SK-N-SH (cell line): ENCODE data around the gene BPIFA2. TPM values are rescaled to one million over a fixed set of nuclear protein-coding genes. Genes with fewer than 3 reads are reported as not detected.

Experiments
- CTCF ChIA-PET: fragments of 300-600, 350-600 bp; formaldehyde crosslinking; extraction: SDS; loops from one replicate; lab custom pipeline; 2021; lab: Yijun Ruan, JAX
- POLR2A ChIA-PET: fragments of 350-600 bp; sonication (Branson Sonifier 250); formaldehyde crosslinking; extraction: SDS; loops from one replicate; lab custom pipeline; 2020; ENCODE audit warnings: antibody characterized with exemption, inconsistent platforms; lab: Yijun Ruan, JAX
- DNase-seq: peaks from one replicate; pipeline ENCODE4 v3.0.0; 2012
- H2AFZ ChIP-seq: fragments of 200-600 bp; sonication (generic); 2 replicates; pipeline ENCODE4 v1.8.1; 2016; ENCODE audit warnings: antibody characterized with exemption, mild to moderate bottlenecking, low read depth
- H3F3A ChIP-seq: fragments of 200-600 bp; sonication (generic); replicated peaks from 2 replicates; pipeline ENCODE3; 2016; ENCODE audit warnings: antibody characterized with exemption, mild to moderate bottlenecking; ENCODE audit not compliant: insufficient read depth
- H3K27ac ChIP-seq, 2 experiments: fragments of 200-500 bp in 1 of 2; fragments of 200-600 bp in 1 of 2; sonication (Bioruptor generic) in 1 of 2; sonication (generic), shearing (Covaris generic) in 1 of 2; 2 replicates each; pipeline versions ENCODE4 v1.5.1 to v1.6.1; 2014 to 2016; ENCODE audit warnings: low read depth in 2 of 2, inconsistent platforms in 1 of 2, low read length in 1 of 2, mild to moderate bottlenecking in 1 of 2, mixed read lengths in 1 of 2
- H3K27me3 ChIP-seq: fragments of 200-600 bp; sonication (generic), shearing (Covaris generic); 2 replicates; pipeline ENCODE4 v1.6.1; 2016; ENCODE audit warnings: mixed run types; ENCODE audit not compliant: insufficient read depth
- H3K36me3 ChIP-seq, 2 experiments: fragments of 200-500 bp in 1 of 2; fragments of 200-600 bp in 1 of 2; sonication (Bioruptor generic) in 1 of 2; sonication (generic) in 1 of 2; replicated peaks in 1 of 2; 2 replicates each; pipeline versions ENCODE3 to v1.5.1; 2014 to 2016; ENCODE audit warnings: low read length in 1 of 2, mild to moderate bottlenecking in 1 of 2; ENCODE audit not compliant: insufficient read depth in 2 of 2, control insufficient read depth in 1 of 2
- H3K4me1 ChIP-seq, 2 experiments: fragments of 200-500 bp in 1 of 2; fragments of 200-600 bp in 1 of 2; sonication (Bioruptor generic) in 1 of 2; sonication (generic), shearing (Covaris generic) in 1 of 2; 2 replicates each; pipeline versions ENCODE4 v1.5.1 to v1.6.1; 2014 to 2016; ENCODE audit warnings: low read depth in 1 of 2, low read length in 1 of 2, mixed run types in 1 of 2; ENCODE audit not compliant: insufficient read depth in 2 of 2, control insufficient read depth in 1 of 2
- H3K4me2 ChIP-seq: fragments of 200-600 bp; sonication (generic), shearing (Covaris generic); 2 replicates; pipeline ENCODE4 v1.6.1; 2017; ENCODE audit warnings: mixed run types
- H3K4me3 ChIP-seq, 2 experiments: fragments of 200-500 bp in 1 of 2; fragments of 200-600 bp in 1 of 2; sonication (Bioruptor generic) in 1 of 2; sonication (generic), shearing (Covaris generic) in 1 of 2; 2 replicates each; pipeline versions ENCODE4 v1.5.1 to v1.8.1; 2014 to 2016; ENCODE audit warnings: low read depth in 2 of 2, inconsistent platforms in 1 of 2, low read length in 1 of 2, mild to moderate bottlenecking in 1 of 2, mixed read lengths in 1 of 2, moderate library complexity in 1 of 2
- H3K79me2 ChIP-seq: fragments of 200-600 bp; sonication (generic); 2 replicates; pipeline ENCODE4 v1.8.1; 2017; ENCODE audit warnings: mild to moderate bottlenecking; ENCODE audit not compliant: insufficient read depth
- H3K9ac ChIP-seq: fragments of 200-600 bp; sonication (generic); 2 replicates; pipeline ENCODE4 v1.6.1; 2017; ENCODE audit warnings: mixed run types
- H3K9me2 ChIP-seq: fragments of 200-600 bp; sonication (generic); 2 replicates; pipeline ENCODE4 v1.6.1; 2017; ENCODE audit warnings: mixed run types
- H3K9me3 ChIP-seq: fragments of 200-600 bp; sonication (generic); 2 replicates; pipeline ENCODE4 v1.6.1; 2017; ENCODE audit warnings: mixed run types, mild to moderate bottlenecking, moderate library complexity
- H4K20me1 ChIP-seq: fragments of 200-600 bp; sonication (generic); 2 replicates; pipeline ENCODE4 v1.6.1; 2017; ENCODE audit warnings: mild to moderate bottlenecking, mixed run types; ENCODE audit not compliant: insufficient read depth
- CHD2 ChIP-seq: fragments of 150-350 bp; IDR thresholded peaks from 2 replicates; pipeline ENCODE4 v1.6.1; 2018; ENCODE audit warnings: low read length; ENCODE audit not compliant: partially characterized antibody
- EZH2phosphoT487 ChIP-seq: fragments of 200-600 bp; sonication (generic); IDR thresholded peaks from 2 replicates; pipeline ENCODE4 v1.6.1; 2017; ENCODE audit warnings: low read depth, mixed run types, mild to moderate bottlenecking, antibody characterized with exemption, moderate library complexity, borderline replicate concordance
- FOXJ3 ChIP-seq: sonication (generic); formaldehyde crosslinking; IDR thresholded peaks from 2 replicates; pipeline ENCODE4 v1.5.1; 2020; ENCODE audit warnings: mild to moderate bottlenecking, missing genetic modification reagents
- MXI1 ChIP-seq: IDR thresholded peaks from 2 replicates; pipeline ENCODE4 v1.6.1; 2012; ENCODE audit warnings: mild to moderate bottlenecking, low read depth, low read length, improper control_type of control experiment
- RXRA ChIP-seq: IDR thresholded peaks from 2 replicates; pipeline ENCODE4 v1.4.0; 2012; ENCODE audit warnings: low read depth, mild to moderate bottlenecking, borderline replicate concordance
- SIN3A ChIP-seq: IDR thresholded peaks from 2 replicates; pipeline ENCODE4 v1.6.1; 2012; ENCODE audit warnings: low read depth, mild to moderate bottlenecking, low read length, moderate library complexity, borderline replicate concordance
- TAF1 ChIP-seq: IDR thresholded peaks from 2 replicates; pipeline ENCODE4 v1.6.1; 2012; ENCODE audit warnings: low read depth, mild to moderate bottlenecking, low read length, moderate library complexity, borderline replicate concordance
- WGBS: methylation state at CpG from one replicate; pipeline ENCODE4 v1.1.6; 2017; ENCODE audit warnings: low lambda C conversion rate; 5-methylcytosine and 5-hydroxymethylcytosine counted together
- polyA plus RNA-seq, 3 experiments: library from polyadenylated mRNA; depleted of rRNA; stranded (reverse); fragments of >200 nt; gene quantifications; 2 replicates each; pipeline ENCODE4 v1.2.3, GENCODE V29; 2012
- TF ChIP-seq, protein P1 (sequence below): IDR thresholded peaks from 2 replicates; pipeline ENCODE4 v1.6.1; 2012; ENCODE audit warnings: mild to moderate bottlenecking, low read depth, low read length, moderate library complexity

The BPIFA2 gene
- polyA plus RNA-seq, 1 of the 3 experiments (the other 2 are of a cell fraction) = not detected

DNA sequence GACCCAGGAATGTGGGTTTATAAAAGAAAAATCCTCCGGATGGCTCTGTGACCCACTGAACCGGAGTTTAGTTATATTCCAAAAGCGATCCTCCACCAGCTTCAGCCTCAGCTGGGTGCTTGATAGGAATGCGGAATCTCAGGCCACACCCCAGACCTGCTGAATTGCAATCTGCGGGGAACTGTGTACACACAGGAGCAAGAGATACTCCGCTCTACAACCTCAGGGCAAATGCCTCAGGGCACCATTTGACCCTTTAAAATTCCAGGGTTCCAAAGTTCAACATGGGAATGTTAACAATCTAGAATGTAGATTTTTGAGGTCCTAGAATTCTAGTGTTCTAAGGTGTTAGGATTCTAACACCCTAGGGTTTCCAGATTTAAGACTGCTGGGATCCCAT lies 10.8 kb downstream of the BPIFA2 start (continued):
- TF ChIP-seq, protein P1, sequence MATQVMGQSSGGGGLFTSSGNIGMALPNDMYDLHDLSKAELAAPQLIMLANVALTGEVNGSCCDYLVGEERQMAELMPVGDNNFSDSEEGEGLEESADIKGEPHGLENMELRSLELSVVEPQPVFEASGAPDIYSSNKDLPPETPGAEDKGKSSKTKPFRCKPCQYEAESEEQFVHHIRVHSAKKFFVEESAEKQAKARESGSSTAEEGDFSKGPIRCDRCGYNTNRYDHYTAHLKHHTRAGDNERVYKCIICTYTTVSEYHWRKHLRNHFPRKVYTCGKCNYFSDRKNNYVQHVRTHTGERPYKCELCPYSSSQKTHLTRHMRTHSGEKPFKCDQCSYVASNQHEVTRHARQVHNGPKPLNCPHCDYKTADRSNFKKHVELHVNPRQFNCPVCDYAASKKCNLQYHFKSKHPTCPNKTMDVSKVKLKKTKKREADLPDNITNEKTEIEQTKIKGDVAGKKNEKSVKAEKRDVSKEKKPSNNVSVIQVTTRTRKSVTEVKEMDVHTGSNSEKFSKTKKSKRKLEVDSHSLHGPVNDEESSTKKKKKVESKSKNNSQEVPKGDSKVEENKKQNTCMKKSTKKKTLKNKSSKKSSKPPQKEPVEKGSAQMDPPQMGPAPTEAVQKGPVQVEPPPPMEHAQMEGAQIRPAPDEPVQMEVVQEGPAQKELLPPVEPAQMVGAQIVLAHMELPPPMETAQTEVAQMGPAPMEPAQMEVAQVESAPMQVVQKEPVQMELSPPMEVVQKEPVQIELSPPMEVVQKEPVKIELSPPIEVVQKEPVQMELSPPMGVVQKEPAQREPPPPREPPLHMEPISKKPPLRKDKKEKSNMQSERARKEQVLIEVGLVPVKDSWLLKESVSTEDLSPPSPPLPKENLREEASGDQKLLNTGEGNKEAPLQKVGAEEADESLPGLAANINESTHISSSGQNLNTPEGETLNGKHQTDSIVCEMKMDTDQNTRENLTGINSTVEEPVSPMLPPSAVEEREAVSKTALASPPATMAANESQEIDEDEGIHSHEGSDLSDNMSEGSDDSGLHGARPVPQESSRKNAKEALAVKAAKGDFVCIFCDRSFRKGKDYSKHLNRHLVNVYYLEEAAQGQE = no peak

DNA sequence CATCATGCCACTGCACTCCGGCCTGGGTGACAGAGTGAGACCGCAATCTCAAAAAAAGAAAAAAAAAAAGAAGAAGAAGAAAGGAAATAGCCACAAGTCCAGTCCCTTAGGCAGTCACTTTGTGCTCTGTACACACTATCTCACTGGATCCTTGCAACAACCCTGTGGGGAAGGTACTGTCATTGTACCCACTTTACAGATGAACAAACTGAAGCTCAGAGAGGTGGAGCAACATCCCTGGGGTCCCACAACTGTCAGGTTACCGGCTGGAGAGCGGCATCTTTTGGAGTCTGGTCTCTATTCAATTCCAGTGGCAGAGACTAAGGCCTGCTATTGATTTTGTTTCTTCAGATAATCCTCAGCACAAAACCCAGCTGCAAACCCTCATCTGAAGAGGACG lies 12.2 kb downstream of the BPIFA2 start:
- H3K4me3 ChIP-seq = no peak overlapping the region
- no peak for DNase-seq
- no peaks in the 10 kb centered on the region for H3K27me3 ChIP-seq
- no peaks in the 10 kb centered on the region for H3K9me3 ChIP-seq
- H3K9me2 ChIP-seq = no peaks in the 10 kb centered on the region
- CTCF ChIA-PET = interaction anchor here (1.4 kb wide), 1 partner anchor 10 kb away, joined by 4 read pairs; no protein-coding TSS in a partner anchor
- no peak overlapping the region for H3K4me2 ChIP-seq
- no peak overlapping the region for H3K9ac ChIP-seq
- no peaks in the 10 kb centered on the region for H3K4me1 ChIP-seq
- no peaks in the 10 kb centered on the region for H3K36me3 ChIP-seq
- no peak overlapping the region for H3K27ac ChIP-seq
- H3F3A ChIP-seq = no peaks in the 10 kb centered on the region
- no peaks in the 10 kb centered on the region for H3K79me2 ChIP-seq
- no peaks in the 10 kb centered on the region for H4K20me1 ChIP-seq
- TF ChIP-seq SIN3A (no peak), EZH2phosphoT487 (no peak)
- POLR2A ChIA-PET = no interaction called here
- WGBS = 29% methylated on average over 5 of the region's 5 CpGs
- no peak overlapping the region for H2AFZ ChIP-seq

DNA sequence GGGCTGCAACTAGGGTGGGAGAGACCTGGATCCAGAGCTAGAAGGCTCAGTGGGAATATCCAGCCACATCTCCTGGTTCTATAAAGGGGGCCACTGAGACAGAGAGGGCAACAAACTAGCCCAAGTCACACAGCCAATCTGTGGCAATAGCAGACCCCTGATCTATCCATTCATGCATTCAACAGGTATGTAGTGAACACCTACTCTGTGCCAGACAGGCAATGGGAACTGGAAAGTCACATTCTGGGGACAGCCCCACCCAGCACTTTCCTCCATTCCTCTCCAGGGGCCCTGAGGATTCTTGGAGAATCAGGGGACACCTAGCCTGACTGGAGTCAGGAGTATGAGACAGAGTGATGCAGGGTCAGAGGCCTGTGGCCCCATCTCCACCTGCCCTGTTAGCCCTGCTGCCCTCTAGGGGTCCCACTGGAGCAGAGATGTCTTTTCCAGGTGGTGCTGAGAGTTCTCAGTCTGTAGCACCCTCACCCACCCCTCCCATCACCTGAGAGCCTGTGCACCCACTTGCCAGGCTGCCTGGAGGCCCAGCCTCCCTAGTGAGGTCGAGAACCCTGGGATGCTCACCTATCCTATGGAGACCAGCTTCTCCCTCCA lies 13.6 kb downstream of the BPIFA2 start:
- Histone ChIP-seq H3K36me3 (no peaks in the 10 kb centered on the region), H3K27ac (no peak overlapping the region), H3K9ac (no peak overlapping the region), H4K20me1 (no peaks in the 10 kb centered on the region), H3K9me2 (no peaks in the 10 kb centered on the region), H3K4me1 (no peaks in the 10 kb centered on the region), H3F3A (no peaks in the 10 kb centered on the region), H3K4me3 (no peak overlapping the region), H3K9me3 (no peaks in the 10 kb centered on the region), H3K4me2 (no peak overlapping the region), H3K79me2 (no peaks in the 10 kb centered on the region), H3K27me3 (no peaks in the 10 kb centered on the region), H2AFZ (no peak overlapping the region)
- no peak for DNase-seq
- POLR2A ChIA-PET = no interaction called here
- TF ChIP-seq FOXJ3 (CRISPR knock-in tag) = no peak
- TF ChIP-seq MXI1 = no peak
- TF ChIP-seq TAF1 = no peak
- TF ChIP-seq RXRA = no peak
- TF ChIP-seq CHD2 = no peak
- WGBS = no CpG with 5 or more reads among the region's 1 CpG
- CTCF ChIA-PET = no interaction called here
